H1 (cell line): ENCODE data around the gene LAIR1. TPM values are rescaled to one million over a fixed set of nuclear protein-coding genes. Genes with fewer than 3 reads are reported as not detected.

Source experiments
- CTCF ChIA-PET: fragments of 300-600 bp; sonication (Branson Sonifier 250); formaldehyde crosslinking; loops from one replicate; lab custom pipeline; 2021; ENCODE audit not compliant: partially characterized antibody; lab: Charles Lee
- POLR2A ChIA-PET: fragments of 300-600 bp; sonication (Branson Sonifier 250); formaldehyde crosslinking; loops from one replicate; lab custom pipeline; 2021; ENCODE audit warnings: inconsistent platforms; ENCODE audit not compliant: partially characterized antibody; lab: Charles Lee
- DNase-seq, 2 experiments: peaks; one replicate each; pipeline versions ENCODE4 v3.0.0 to v3.0.0-alpha.2; 2010 to 2022; ENCODE audit warnings: low spot score in 2 of 2, low read depth in 1 of 2, mixed read lengths in 1 of 2
- FAIRE-seq: peaks from 2 replicates; lab custom pipeline; 2011; peaks lifted over from hg19 to GRCh38; lab: Jason Lieb, UNC
- H2AFZ ChIP-seq: 2 replicates; pipeline ENCODE4 v1.8.1; 2012; ENCODE audit warnings: low read length, inconsistent platforms
- H2AK5ac ChIP-seq: 2 replicates; pipeline ENCODE4 v1.6.1; 2013; ENCODE audit warnings: low read depth, low read length
- H2BK120ac ChIP-seq: replicated peaks from 2 replicates; pipeline ENCODE3; 2013; ENCODE audit warnings: low read depth, low read length, inconsistent platforms
- H2BK12ac ChIP-seq: 2 replicates; pipeline ENCODE4 v1.6.1; 2013; ENCODE audit warnings: low read depth, low read length
- H2BK15ac ChIP-seq: 2 replicates; pipeline ENCODE4 v1.6.1; 2013; ENCODE audit warnings: low read length
- H2BK20ac ChIP-seq: 2 replicates; pipeline ENCODE4 v1.6.1; 2013; ENCODE audit warnings: low read length
- H2BK5ac ChIP-seq: 2 replicates; pipeline ENCODE4 v1.6.1; 2013; ENCODE audit warnings: low read depth, low read length
- H3K14ac ChIP-seq: 2 replicates; pipeline ENCODE4 v1.6.1; 2013; ENCODE audit warnings: inconsistent platforms; ENCODE audit not compliant: insufficient read length
- H3K18ac ChIP-seq: 2 replicates; pipeline ENCODE4 v1.6.1; 2013; ENCODE audit warnings: low read length; ENCODE audit errors: extremely low read depth
- H3K23ac ChIP-seq: 2 replicates; pipeline ENCODE4 v1.6.1; 2013; ENCODE audit warnings: inconsistent platforms; ENCODE audit not compliant: insufficient read length
- H3K23me2 ChIP-seq: 2 replicates; pipeline ENCODE4 v1.6.1; 2013; ENCODE audit warnings: low read depth, low read length
- H3K27ac ChIP-seq: 2 replicates; pipeline ENCODE4 v1.6.1; 2011; ENCODE audit warnings: low read depth, low read length, inconsistent platforms
- H3K27me3 ChIP-seq, 4 experiments: replicated peaks in 1 of 4; 1 replicate in 1 of 4; 2 replicates in 3 of 4; pipeline versions ENCODE4 v1.6.1 to v1.8.1; 2011 to 2013; ENCODE audit warnings: low read length in 3 of 4, mild to moderate bottlenecking in 3 of 4, inconsistent platforms in 2 of 4, mixed read lengths in 2 of 4, moderate library complexity in 1 of 4; ENCODE audit not compliant: control insufficient read depth in 3 of 4, insufficient read depth in 3 of 4; ENCODE audit errors: extremely low read depth in 1 of 4
- H3K36me3 ChIP-seq, 4 experiments: 2 replicates each; pipeline versions ENCODE4 v1.6.1 to v1.8.1; 2011 to 2013; ENCODE audit warnings: mild to moderate bottlenecking in 4 of 4, low read length in 3 of 4, moderate library complexity in 2 of 4, control low read depth in 1 of 4, inconsistent platforms in 1 of 4; ENCODE audit not compliant: insufficient read depth in 4 of 4, control insufficient read depth in 2 of 4
- H3K4ac ChIP-seq: replicated peaks from 2 replicates; pipeline ENCODE3; 2013; ENCODE audit warnings: low read length, low read depth, mixed read lengths, inconsistent platforms; ENCODE audit not compliant: insufficient read length
- H3K4me1 ChIP-seq, 4 experiments: replicated peaks in 1 of 4; 1 replicate in 1 of 4; 2 replicates in 3 of 4; pipeline versions ENCODE4 v1.6.1 to v1.8.1; 2011 to 2013; ENCODE audit warnings: low read length in 3 of 4, inconsistent platforms in 2 of 4, mixed read lengths in 1 of 4; ENCODE audit not compliant: insufficient read depth in 4 of 4, control insufficient read depth in 3 of 4
- H3K4me2 ChIP-seq, 2 experiments: 2 replicates each; pipeline versions ENCODE4 v1.6.1 to v1.8.1; 2011 to 2013; ENCODE audit warnings: low read depth in 2 of 2, low read length in 2 of 2, control low read depth in 1 of 2, inconsistent platforms in 1 of 2, mild to moderate bottlenecking in 1 of 2; ENCODE audit not compliant: insufficient read depth in 1 of 2
- H3K4me3 ChIP-seq, 4 experiments: fragments of 200-600, 300-600 bp in 1 of 4; sonication (generic), shearing (Covaris generic), sonication (Bioruptor Twin) in 1 of 4; 2 replicates each; pipeline versions ENCODE4 v1.5.1 to v1.8.1; 2011 to 2016; ENCODE audit warnings: low read length in 4 of 4, low read depth in 3 of 4, control low read depth in 2 of 4, inconsistent platforms in 2 of 4, mild to moderate bottlenecking in 2 of 4, mixed read lengths in 1 of 4, moderate library complexity in 1 of 4; ENCODE audit not compliant: insufficient read depth in 2 of 4; ENCODE audit errors: extremely low read depth in 1 of 4
- H3K56ac ChIP-seq: replicated peaks from 2 replicates; pipeline ENCODE3; 2013; ENCODE audit warnings: low read depth, mild to moderate bottlenecking, mixed read lengths, low read length, inconsistent platforms; ENCODE audit not compliant: insufficient read length
- H3K79me1 ChIP-seq: 2 replicates; pipeline ENCODE4 v1.6.1; 2013; ENCODE audit warnings: low read depth, low read length, control low read depth
- H3K79me2 ChIP-seq, 2 experiments: 2 replicates each; pipeline versions ENCODE4 v1.6.1 to v1.8.1; 2012 to 2013; ENCODE audit warnings: low read length in 2 of 2, mild to moderate bottlenecking in 2 of 2, inconsistent platforms in 1 of 2; ENCODE audit not compliant: insufficient read depth in 2 of 2, control insufficient read depth in 1 of 2
- H3K9ac ChIP-seq, 4 experiments: replicated peaks in 1 of 4; 1 replicate in 1 of 4; 2 replicates in 3 of 4; pipeline versions ENCODE4 v1.6.1 to v1.8.1; 2011 to 2013; ENCODE audit warnings: low read depth in 3 of 4, low read length in 3 of 4, control low read depth in 2 of 4, mild to moderate bottlenecking in 2 of 4, moderate library complexity in 2 of 4, inconsistent platforms in 1 of 4; ENCODE audit errors: extremely low read depth in 1 of 4
- H3K9me3 ChIP-seq, 2 experiments: 2 replicates each; pipeline versions ENCODE4 v1.6.1 to v1.8.1; 2012 to 2013; ENCODE audit warnings: mild to moderate bottlenecking in 2 of 2, moderate library complexity in 2 of 2, control low read depth in 1 of 2, inconsistent platforms in 1 of 2, low read depth in 1 of 2, low read length in 1 of 2, mixed read lengths in 1 of 2; ENCODE audit not compliant: insufficient read depth in 2 of 2
- H4K20me1 ChIP-seq, 2 experiments: replicated peaks in 1 of 2; 2 replicates each; pipeline versions ENCODE3 to v1.8.1; 2011 to 2013; ENCODE audit warnings: inconsistent platforms in 2 of 2, low read length in 2 of 2, mild to moderate bottlenecking in 1 of 2; ENCODE audit not compliant: insufficient read depth in 2 of 2, control insufficient read depth in 1 of 2
- H4K5ac ChIP-seq: 2 replicates; pipeline ENCODE4 v1.6.1; 2013; ENCODE audit warnings: low read length, low read depth, mixed read lengths, inconsistent platforms; ENCODE audit not compliant: insufficient read length
- H4K8ac ChIP-seq: 2 replicates; pipeline ENCODE4 v1.8.0; 2013; ENCODE audit warnings: mild to moderate bottlenecking, moderate library complexity, low read length, inconsistent platforms; ENCODE audit not compliant: insufficient read depth; ENCODE audit errors: extremely low read depth
- H4K91ac ChIP-seq: replicated peaks from 2 replicates; pipeline ENCODE3; 2013; ENCODE audit warnings: low read length, mixed read lengths, inconsistent platforms; ENCODE audit not compliant: insufficient read length
- CHD2 ChIP-seq: IDR thresholded peaks from 2 replicates; pipeline ENCODE4 v1.6.1; 2012; ENCODE audit warnings: low read length, improper control_type of control experiment
- CTCF ChIP-seq, 3 experiments: IDR thresholded peaks; 1 replicate in 2 of 3; 2 replicates in 1 of 3; pipeline versions ENCODE4 v1.5.1 to v1.6.1; 2011; ENCODE audit warnings: low read length in 3 of 3, mild to moderate bottlenecking in 3 of 3, inconsistent platforms in 2 of 3, low read depth in 1 of 3, moderate library complexity in 1 of 3; ENCODE audit not compliant: insufficient read depth in 1 of 3; ENCODE audit errors: control extremely low read depth in 1 of 3
- WGBS, 2 experiments: shearing (Covaris generic) in 1 of 2; methylation state at CpG; one replicate each; pipeline versions ENCODE4 v1.1.6 to v1.1.7; 2013 to 2015; ENCODE audit warnings: low lambda C conversion rate in 2 of 2, mixed read lengths in 2 of 2, inconsistent platforms in 1 of 2, low coverage in 1 of 2, missing lambda C conversion rate in 1 of 2; ENCODE audit not compliant: insufficient replicate concordance in 2 of 2, insufficient coverage in 1 of 2, insufficient read length in 1 of 2; ENCODE audit errors: extremely low coverage in 1 of 2, missing lambda C conversion rate in 1 of 2; 5-methylcytosine and 5-hydroxymethylcytosine counted together
- polyA plus RNA-seq, 7 experiments: library from polyadenylated mRNA; depleted of rRNA in 3 of 7; stranded (reverse) in 5 of 7; unstranded in 2 of 7; fragments of >200 nt in 5 of 7; fragments of 200-250 nt in 2 of 7; gene quantifications; 1 replicate in 5 of 7; 2 replicates in 1 of 7; 4 replicates in 1 of 7; pipeline versions ENCODE4 v1.2.1 to v1.2.3, GENCODE V29; 2011 to 2013; ENCODE audit warnings: missing spikeins in 2 of 7, mixed read lengths in 2 of 7
- total RNA-seq: library from RNA; stranded (reverse); fragmentation: NEBNext Ultra II Directional; extraction: Animal tissue kit (Norgen Biotek cat#: 25700); gene quantifications from 2 replicates; pipeline ENCODE4 v1.2.1, GENCODE V29; 2021

LAIR1 gene
- total and polyA plus RNA-seq, 2 of the 8 experiments (the other 6 are each of a cell fraction or from before 2014, with no cell fraction given): 0.18 TPM; not detected in 1

DNA sequence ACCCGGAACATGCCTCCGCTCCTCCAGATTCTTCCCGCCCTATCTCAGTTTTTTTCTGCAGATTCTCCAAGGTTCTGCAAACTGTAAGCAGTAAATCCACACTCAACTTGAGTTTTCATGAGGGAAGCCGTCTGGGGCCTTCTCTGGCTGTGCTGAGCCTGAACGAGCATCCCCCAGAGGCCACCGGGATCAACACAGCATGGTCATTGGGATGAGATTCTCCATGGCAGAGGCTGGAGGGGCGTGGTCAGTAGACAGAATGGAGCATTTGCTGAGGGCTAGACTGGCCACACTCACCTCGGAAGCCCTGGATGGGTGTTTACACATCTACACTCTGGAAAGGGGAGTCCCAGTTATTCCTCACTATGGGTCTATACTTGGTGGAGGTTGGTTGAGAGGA is 23.4 kb downstream of the LAIR1 start:
- Histone ChIP-seq H3K14ac (no peak overlapping the region), H3K27ac (no peak overlapping the region), H3K27me3 (no peaks in the 10 kb centered on the region), H3K4me3 (no peak overlapping the region), H3K4ac (no peak overlapping the region), H4K5ac (no peak overlapping the region), H2BK5ac (no peak overlapping the region), H4K8ac (peak overlapping the region; percentile 7; the same call in 1 of the 2 replicates), H2AK5ac (no peak overlapping the region), H2BK120ac (no peak overlapping the region), H2BK20ac (no peak overlapping the region), H3K56ac (no peak overlapping the region), H2BK15ac (no peak overlapping the region), H3K79me2 (no peaks in the 10 kb centered on the region), H3K79me1 (no peaks in the 10 kb centered on the region), H4K91ac (no peak overlapping the region), H2BK12ac (no peak overlapping the region), H3K18ac (no peak overlapping the region), H2AFZ (no peak overlapping the region), H3K9ac (no peak overlapping the region), H3K9me3 (no peaks in the 10 kb centered on the region), H3K36me3 (no peaks in the 10 kb centered on the region), H3K23ac (no peak overlapping the region), H3K4me2 (no peak overlapping the region), H3K23me2 (no peaks in the 10 kb centered on the region), H4K20me1 (no peaks in the 10 kb centered on the region), H3K4me1 (no peaks in the 10 kb centered on the region; a peak in 1 of 7 replicates)
- FAIRE-seq: no peak
- DNase-seq: no peak
- WGBS, 2 experiments: 81% methylated on average over 8 of the region's 8 CpGs; no CpG with 5 or more reads in 1 of the 2 experiments
- CTCF ChIA-PET: interaction anchor here (0.8 to 1.0 kb wide), 2 partner anchors 50 to 104 kb away, joined by 3 read pairs; no protein-coding TSS in a partner anchor
- POLR2A ChIA-PET: interaction anchor here (1.2 kb wide), 1 partner anchor 24 kb away, joined by 3 read pairs; no protein-coding TSS in a partner anchor
- TF ChIP-seq CTCF (IDR thresholded peaks at IDR 0.05; ENCODE audit: control extremely low read depth in 1 of 3, insufficient read depth in 1 of 3, low read depth in 1 of 3, low read length in 3 of 3) (peak in 1 of 3 experiments; percentile 13; a peak in 1 of 4 replicates), CHD2 (no peak)
